ENCODE data around the gene YARS1.

YARS1 gene

DNA sequence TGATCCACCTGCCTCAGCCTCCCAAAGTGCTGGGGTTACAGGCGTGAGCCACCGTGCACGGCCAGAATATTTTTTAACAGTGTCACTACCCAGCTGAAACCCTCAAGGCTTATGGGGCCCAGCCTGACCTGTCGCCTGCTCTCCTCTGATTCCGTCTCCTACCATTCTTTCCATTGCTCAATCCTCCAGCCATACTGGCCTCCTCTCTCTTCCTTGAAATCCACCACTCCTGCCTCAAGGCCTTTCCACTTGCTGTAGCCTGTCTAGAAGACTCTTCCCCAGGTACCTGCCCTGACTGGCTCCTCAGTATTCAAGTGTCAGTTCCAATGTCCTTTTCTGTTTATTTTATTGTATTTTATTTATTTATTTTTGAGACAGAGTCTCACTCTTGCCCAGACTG lies 53.9 kb downstream of the YARS1 start:
- DNase-seq (ENCODE audit: low read depth): no peak

DNA sequence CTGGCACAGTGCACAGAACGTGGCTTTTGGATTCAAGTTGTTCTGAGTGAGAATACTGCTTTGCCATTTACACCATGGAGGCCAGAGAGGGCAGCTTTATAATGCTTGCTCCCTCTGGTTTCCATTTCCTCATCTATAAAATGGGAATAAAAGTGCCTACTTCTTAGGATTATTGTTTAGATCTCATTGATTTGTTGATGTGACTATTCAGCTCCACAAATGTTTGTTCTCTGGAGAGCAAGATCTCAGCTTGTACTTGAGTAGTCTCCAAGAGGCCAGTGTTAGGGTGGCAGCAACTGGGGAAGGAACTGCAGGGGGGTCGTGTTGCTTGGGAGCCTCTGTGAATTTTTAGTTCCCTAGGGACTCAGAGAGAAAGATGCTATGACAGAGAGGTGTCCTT lies 55.2 kb downstream of the YARS1 start:
- no peak for DNase-seq (ENCODE audit: low read depth)

DNA sequence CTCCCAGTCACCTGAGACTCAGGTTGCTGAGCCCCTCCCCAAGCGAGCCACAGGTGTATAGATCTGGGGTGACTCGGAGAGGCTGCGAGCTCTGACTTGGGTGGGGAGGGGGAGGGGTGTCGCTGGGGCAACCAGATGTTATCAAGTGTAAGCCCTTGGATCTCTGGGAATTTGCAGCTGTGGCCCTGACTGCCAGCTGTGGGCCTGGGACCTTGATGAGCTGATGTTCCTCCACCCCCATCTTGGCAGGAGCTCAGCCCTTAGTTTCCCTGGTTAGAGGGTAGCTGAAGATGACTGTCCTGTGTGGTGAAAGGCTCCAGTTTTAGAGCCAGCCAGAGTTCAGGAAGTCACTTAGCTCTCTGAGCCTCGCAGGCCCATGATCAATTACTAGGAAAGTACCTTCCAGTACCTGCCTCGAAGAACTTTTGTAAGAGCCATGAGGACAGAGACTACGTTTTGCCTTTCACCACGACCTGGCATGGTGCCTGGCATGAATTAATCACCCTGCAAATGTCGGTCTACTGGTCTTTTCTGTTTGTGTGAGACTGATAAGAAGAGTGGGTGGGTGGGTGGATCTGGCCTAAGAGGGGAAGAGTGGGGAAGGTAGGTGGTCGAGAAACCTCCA lies 55.8 kb downstream of the YARS1 start:
- DNase-seq (ENCODE audit: low read depth): peak; percentile 66

DNA sequence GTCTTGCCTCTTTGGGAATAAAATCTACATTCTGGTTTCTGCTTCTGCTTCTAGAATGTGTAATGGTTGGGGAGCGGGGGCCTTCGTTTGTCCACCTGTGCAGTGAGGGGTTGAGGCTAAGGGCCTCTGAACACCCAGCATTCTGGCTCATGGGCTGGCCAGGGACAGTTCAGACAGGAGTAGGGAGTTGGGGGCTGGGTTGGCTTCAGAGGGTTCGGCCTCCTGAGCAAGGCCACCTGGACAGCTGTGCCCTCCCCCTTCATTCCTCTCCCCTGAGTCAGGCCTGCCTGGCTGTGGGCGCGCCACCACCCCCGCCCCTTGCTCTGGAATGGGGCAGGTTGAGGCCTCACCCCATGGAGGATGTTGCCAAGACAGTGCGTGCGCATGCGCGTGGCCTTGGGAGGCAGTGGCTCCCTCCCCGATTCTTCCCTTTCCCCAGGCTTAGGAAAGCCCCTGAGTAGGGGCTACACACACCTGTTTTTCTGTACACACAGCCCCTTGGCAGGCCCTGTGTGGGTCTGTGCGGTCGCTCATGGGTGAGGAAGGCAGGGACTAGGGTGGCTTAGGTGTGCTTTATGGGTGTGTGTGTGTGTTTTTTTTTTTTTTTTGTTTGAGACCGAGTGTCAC lies 57.0 kb downstream of the YARS1 start:
- DNase-seq (ENCODE audit: low read depth): no peak

- DNase-seq (ENCODE audit: low read depth): no peak
These were observed 57.6 kb downstream of the YARS1 start for GRCh38 chr1:32759521-32759981.

- no peak for DNase-seq (ENCODE audit: low read depth)
These were observed 58.2 kb downstream of the YARS1 start for GRCh38 chr1:32758795-32759430.

- DNase-seq (ENCODE audit: low read depth): no peak
These were observed 58.9 kb downstream of the YARS1 start for GRCh38 chr1:32758177-32758794.

- no peak for DNase-seq (ENCODE audit: low read depth)
These were observed 59.8 kb downstream of the YARS1 start for GRCh38 chr1:32757213-32757895.

- no peak for DNase-seq (ENCODE audit: low read depth)
These were observed 61.4 kb downstream of the YARS1 start for GRCh38 chr1:32755810-32756159.

GRCh38 chr1:32755098-32755809 lies 61.9 kb downstream of the YARS1 start:
- DNase-seq (ENCODE audit: low read depth): peak; percentile 27

- peak; percentile 31 for DNase-seq (ENCODE audit: low read depth)
These were observed 62.7 kb downstream of the YARS1 start for GRCh38 chr1:32754317-32755097.

- DNase-seq (ENCODE audit: low read depth): peak; percentile 73
These were observed 63.4 kb downstream of the YARS1 start for GRCh38 chr1:32753532-32754316.

DNA sequence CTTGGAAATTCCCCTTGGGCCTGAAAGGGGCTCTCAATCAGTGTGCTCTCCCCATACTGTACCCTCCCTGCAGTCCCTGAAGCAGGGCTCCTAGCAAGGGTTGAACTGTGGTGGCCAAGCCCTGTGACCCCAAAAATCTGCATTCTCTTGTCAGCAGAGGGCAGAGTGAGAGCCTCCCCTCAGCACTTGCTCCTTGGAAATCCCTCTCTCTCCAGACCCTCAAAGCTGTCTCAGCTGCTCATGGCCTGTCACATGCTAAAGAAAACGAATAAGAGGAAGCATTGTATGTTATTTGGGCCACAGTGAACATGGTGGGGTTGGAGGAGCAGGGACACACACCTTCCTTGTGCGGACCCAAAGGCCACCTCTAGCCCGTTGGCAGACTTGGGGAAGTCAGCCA lies 67.4 kb downstream of the YARS1 start:
- DNase-seq (ENCODE audit: low read depth): no peak

DNA sequence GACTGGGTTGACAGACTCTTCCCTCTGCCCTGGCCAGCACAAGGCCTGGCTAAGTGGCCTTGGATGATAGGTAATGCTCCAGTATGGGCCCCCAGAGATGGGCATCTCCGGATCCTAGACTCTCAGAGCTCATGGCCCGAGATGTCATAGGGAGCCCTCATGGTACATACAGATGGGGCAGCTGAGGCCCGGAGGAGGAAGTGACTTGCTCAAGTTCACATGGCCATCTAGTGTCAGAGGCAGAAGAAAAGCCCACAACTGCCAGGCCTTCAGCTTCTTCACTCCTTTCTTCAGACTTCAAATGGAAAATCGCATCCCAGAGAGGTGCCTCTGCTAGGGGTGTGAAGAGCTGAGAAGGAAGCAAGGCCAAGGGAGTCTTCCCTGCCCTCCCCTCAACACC lies 67.8 kb downstream of the YARS1 start:
- DNase-seq (ENCODE audit: low read depth): no peak

DNA sequence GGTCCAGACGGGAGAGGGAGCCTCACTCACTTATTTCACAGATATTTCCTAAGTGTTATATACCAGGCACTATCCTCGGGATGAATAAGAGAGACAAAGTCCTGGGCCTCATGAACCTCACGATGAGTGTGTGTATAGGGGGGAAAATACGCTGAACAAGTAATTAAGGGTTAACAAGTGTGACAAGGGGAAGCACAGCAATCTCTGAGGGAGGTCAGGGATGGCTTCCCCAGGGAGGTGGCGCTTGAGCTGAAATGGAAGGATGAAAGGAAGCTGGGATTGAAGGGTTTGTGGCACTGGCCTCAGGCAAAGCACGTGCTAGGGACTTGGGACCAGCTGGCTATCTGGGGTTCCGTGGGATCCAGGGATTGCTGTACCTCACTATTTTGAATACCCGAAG lies 68.2 kb downstream of the YARS1 start:
- DNase-seq (ENCODE audit: low read depth): no peak

DNA sequence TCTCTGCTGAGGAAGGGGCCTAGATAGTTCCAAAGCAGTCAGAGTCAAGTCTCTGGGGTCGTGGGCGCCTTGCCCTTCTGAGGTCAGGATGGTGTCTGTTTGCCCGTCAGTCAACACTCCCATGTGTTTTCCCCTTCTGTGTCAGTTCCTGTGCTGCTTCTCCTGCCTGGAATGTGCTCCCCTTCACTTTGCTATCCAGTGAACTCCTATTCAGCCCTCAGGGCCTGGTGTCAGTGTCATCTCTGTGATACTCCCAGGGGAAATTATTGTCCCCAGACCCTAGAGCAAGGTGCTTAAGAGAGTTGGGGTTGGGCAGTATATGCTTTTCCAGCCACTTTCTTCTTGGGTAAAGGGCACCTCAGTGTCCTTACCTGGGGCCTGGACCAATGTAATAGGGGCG lies 68.8 kb downstream of the YARS1 start:
- no peak for DNase-seq (ENCODE audit: low read depth)

DNA sequence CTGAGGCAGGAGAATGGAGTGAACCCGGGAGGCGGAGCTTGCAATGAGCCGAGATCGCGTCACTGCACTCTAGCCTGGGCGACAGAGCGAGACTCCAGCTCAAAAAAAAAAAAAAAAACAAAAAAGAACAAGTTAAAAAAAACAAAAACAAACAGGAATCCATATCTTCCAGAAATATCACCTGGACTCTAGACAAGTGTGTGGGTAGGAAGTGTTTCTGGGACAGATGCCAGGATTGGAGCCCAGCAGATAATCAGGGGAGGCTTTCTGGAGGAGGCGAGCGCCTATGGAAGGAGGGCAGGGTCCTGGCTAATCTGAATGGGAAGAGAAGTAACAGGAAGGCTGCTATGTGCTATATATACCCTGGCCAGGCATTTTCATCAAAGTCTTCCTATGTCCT lies 71.0 kb downstream of the YARS1 start:
- no peak for DNase-seq (ENCODE audit: low read depth)

DNA sequence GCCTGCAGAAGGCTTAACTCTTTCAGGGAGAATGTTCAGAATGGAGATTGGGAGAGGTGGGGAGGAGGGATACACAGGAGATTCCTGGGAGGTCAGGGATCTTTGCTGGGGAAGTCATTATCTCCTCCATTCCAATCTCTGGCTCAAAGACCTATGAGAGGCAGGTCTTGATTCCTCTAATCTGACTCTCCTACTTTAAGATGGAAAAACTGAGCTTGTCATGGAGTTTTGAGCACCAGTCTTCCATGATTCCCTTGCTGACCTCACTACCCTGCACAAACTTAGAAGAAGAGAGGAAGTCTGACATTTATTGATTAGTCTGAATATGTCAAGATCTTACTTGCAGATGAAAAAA lies 73.1 kb downstream of the YARS1 start:
- no peak for DNase-seq (ENCODE audit: low read depth)

- DNase-seq (ENCODE audit: low read depth): peak; percentile 40
These were observed 73.6 kb downstream of the YARS1 start for GRCh38 chr1:32743380-32744070.

- DNase-seq (ENCODE audit: low read depth): peak; percentile 20
These were observed 74.2 kb downstream of the YARS1 start for GRCh38 chr1:32742956-32743355.
